Measurements from ENCODE around the gene FAM120A.
"Not testable (repeated sequence)": the region's sequence is repeated elsewhere in the genome, so short reads cannot be mapped to it uniquely, and the experiment has no call there.

Gene FAM120A

GRCh38 chr9:93493949-93494348, 42.5 kb downstream of the FAM120A start:
- intact Hi-C loops (cut with DNase I), result no loop called here
- no peak for DNase-seq

GRCh38 chr9:93496285-93496684, 44.8 kb downstream of the FAM120A start:
- intact Hi-C loops (cut with DNase I), result no loop called here
- no peak for DNase-seq

- intact Hi-C loops (cut with DNase I), result no loop called here
- DNase-seq, result no peak
Measured at GRCh38 chr9:93500571-93501298, 49.2 kb downstream of the FAM120A start.

DNA sequence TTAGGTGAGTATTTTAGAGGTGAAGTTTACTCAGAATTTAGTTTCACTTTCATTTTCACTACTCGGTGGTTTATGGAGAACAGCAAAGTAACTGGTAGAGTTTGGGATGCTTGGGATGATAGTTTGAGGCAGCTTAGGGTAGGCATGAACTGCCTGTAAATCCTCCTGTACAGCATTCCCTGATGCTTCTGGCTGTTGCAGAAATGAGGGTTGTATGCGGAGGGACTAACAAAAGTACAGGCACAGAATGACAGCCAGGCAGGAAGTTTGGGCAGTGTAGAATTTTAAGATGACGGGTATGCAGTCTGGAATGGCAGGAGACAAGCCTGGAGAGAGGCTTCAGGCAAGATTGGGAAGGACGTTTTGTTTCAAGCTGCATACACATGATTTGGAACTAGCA, 49.9 kb downstream of the FAM120A start:
- DNase-seq, result no peak
- intact Hi-C loops (cut with DNase I), result no loop called here

DNA sequence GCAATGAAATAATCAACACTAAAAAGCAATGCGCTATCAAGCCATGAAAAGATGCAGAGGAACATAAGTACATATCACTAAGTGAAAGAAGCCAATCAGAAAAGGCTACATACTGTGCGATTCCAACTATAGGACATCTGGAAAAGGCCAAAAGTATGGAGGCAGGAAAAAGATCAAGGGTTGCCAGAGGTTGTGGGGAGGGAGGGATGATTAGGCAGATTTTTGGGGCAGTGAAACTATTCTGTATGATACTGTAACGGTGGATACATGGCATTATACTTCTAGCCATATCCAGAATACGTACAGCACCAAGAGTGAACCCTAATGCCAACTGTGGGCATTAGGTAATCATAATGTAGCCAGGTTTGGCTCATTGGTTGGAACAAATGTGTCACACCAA, 51.9 kb downstream of the FAM120A start:
- intact Hi-C loops (cut with DNase I), result no loop called here
- no peak for DNase-seq

DNA sequence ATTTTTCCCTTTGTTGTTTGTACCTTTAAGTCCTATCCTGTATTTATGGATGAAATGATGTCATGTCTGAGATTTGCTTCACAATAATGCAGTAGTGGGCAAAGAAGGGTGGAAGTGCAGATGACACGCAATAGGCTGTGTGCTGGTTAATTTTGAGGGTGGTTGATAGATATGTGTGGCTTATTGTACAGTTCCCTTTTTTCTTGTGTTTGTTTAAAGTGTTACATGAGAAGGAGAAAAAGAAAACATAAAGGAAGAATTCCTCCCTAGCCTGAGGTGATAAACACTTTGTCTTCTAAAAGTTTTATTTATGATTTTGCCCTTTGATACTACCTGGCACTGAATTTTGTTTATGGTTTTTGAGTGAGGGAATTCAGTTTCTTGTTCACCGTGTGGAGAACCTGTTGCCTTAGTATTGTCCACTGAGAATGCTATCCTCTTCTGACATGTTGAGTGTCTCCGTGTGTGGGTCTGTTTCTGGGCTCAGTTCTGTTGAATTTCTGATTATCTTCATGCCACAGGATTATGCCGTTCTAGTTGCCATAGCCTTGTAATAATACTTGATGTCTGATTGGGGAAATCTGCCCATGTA, 54.2 kb downstream of the FAM120A start:
- intact Hi-C loops (cut with DNase I), result no loop called here
- DNase-seq, result no peak

- no peak for DNase-seq
- intact Hi-C loops (cut with DNase I), result no loop called here
Measured at GRCh38 chr9:93507768-93508167, 56.3 kb downstream of the FAM120A start.

- intact Hi-C loops (cut with DNase I), result no loop called here
- no peak for DNase-seq
Measured at GRCh38 chr9:93508207-93508606, 56.7 kb downstream of the FAM120A start.

DNA sequence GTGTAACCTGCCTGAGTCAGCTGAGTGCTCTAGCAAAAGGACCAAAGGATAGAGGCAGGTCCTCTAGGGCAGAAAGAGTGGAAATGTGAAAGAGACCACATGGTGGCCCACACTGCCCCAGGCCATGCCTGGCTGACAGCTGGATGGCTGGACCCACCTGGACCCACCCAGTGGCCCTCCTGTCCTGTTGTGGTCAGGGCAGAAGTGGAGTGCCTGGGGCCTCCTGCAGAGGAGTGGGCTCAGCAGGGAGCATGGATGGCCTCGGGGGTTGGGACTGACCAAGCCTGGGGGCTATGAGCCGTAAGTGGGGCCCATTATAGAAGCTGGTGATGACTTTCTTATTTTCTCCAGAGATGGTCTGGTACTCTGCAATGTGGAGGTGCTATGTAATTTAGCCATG, 57.6 kb downstream of the FAM120A start:
- intact Hi-C loops (cut with DNase I), result no loop called here

DNA sequence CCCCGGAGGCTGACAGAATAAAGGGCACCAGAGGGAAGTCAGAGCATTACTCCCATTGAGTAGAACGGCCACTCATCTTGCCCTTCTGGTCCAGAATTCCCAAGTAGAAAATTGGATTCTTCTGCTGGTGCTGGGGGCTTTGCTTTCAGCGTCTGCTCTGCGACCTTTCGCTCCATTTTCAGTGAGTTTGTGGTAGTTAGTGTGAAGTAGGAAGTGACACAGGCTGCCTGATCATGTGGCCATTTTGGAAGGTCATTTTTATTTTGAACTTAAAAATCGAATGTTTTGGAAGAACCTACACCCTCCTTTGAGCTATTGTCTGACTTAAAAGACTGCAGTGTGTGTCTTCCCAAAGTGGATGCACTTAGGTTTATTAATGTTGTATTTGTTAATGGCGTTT, 58.6 kb downstream of the FAM120A start:
- no peak for DNase-seq
- intact Hi-C loops (cut with DNase I), result no loop called here

More for the DNA sequence above, 57.6 kb downstream of the FAM120A start:
- no peak for DNase-seq

DNA sequence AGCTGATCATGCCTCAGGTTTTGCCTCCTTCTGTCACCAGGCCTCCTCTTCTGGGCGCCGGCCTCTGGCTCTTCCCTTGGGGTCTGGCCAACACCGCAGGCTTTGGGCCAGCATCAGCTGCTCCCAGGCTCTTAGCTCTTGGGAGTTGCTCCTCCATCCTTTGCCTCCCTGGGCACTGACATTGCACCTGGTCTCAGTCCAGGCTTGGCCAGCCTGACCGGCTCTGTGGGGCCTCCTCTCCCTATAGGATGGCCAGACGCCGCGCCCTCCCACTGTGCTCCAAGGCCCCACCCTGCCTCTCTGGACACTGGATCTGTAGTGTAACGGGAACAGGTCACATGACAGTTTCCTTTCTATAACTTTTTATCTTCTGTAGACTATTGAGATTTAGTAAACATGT, 59.7 kb downstream of the FAM120A start:
- intact Hi-C loops (cut with DNase I), result not testable (repeated sequence)

DNA sequence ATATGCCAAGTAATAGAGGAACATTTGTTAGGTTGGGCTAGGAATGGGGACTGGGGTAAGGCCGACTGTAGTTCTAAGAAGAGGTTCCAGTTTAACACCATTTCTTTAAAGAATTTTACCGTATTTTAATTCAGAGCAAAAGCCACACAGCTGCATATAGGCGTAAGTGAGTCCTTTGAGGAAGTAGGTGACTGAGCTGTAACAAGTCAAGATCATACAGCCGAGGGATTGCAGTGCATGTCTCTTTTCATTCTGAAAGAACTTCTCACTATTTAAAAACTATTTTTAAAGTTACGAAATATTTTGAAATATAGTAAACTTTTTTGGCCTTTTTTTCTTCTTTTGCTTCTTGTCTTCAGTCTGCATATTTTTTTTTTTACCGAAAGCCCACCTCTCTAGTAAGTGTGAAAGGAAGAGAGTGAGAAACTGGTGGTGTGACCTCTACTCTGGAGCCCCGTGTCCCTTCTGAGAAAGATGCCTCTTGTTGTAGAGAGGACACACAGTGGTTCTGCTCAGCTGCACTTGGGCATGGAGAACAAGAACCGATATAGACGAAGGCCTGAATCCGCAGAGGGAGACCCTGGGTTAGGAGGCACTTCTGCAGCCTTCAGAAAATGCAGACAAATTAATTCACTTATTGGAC, 60.8 kb downstream of the FAM120A start:
- DNase-seq; intact Hi-C loops (cut with DNase I): not testable (repeated sequence)

More for the DNA sequence above, 59.7 kb downstream of the FAM120A start:
- peak in 41 of 42 donors; percentile 17 to 78 (median 54) for DNase-seq

DNA sequence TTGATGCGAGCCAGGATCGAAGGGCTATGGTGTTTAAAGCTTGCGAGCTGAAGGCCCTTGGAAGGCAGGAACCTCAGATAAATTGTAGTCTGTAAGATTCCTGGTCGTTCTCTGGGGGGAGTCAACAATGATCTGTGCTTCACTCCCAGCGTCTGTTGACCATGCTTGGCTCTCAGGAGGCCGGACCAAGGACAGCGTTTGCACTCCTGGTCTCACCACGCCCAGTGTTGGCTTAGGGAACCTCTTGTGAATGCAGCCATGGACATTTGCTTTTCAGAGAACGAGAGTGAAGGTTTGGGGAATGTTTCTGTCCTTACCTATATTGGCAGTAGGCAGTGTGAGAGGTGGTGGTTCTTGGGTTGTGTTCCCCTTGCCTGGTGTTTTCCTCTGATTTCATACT, 62.1 kb downstream of the FAM120A start:
- intact Hi-C loops (cut with DNase I), result no loop called here

GRCh38 chr9:93517331-93517730, 65.8 kb downstream of the FAM120A start:
- DNase-seq, result no peak
- intact Hi-C loops (cut with DNase I), result no loop called here

More for the DNA sequence above, 62.1 kb downstream of the FAM120A start:
- no peak for DNase-seq

DNA sequence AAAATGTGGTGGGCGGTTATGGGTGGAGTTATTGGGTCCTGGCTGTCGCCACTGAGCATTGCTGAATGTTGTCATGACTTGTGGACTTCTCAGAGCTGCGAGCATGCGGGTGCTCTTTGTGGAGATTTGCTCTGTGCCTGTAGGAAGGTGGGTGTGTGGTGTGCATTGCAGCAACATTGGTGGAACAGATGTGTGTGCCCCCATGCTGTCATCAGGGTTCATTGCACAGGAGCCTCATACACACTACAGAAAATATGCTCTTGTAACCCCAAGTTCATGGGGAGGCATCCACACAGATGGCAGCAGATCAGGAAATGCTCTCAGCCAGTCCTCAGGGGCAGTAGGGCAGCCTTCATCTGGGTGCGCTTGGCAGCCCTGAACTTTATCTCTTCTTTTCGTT, 69.0 kb downstream of the FAM120A start:
- no peak for DNase-seq
- intact Hi-C loops (cut with DNase I), result no loop called here

DNA sequence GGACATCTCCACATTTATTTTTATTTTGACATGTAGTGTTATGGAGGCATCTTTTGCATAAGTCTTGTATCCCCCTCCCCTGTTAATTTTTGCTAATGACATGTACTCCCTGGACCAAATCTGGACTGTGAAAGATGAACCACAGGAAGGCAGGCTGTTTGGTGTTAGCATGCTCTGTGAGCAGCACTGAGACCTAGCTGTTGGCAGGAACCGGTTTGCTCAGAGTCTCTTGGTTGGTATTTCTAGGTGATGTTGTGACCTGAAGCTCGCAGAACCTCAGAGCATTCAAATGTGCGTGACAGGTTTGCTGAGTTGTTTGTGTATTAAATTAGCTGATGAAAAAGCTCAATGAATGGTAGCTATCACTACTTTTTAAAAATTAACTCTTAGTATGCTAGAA, 71.3 kb downstream of the FAM120A start:
- intact Hi-C loops (cut with DNase I), result no loop called here
- DNase-seq, result no peak

GRCh38 chr9:93523518-93524144, 72.1 kb downstream of the FAM120A start:
- intact Hi-C loops (cut with DNase I), result no loop called here
- no peak for DNase-seq

DNA sequence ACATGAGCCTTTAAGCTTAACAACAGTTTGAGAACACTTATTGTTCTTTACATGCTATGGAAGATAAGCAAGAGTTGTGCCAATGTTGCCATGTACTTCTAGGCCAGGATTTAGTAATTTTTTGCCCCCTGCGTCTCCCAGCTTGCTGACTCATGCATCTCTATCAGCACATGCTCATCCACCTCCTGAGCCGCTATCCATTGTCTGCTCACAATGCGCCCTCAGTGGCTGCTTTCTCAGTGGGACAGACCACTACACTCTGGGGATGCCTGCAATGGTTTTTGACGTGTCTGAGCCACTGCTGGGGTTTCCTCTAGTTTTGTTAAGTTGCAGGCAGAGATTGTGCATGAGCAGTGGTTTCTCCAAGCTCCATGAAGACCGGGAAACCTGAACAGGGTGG, 74.0 kb downstream of the FAM120A start:
- DNase-seq, result peak in 34 of 42 donors; percentile 11 to 78 (median 44)
- intact Hi-C loops (cut with DNase I), result no loop called here

DNA sequence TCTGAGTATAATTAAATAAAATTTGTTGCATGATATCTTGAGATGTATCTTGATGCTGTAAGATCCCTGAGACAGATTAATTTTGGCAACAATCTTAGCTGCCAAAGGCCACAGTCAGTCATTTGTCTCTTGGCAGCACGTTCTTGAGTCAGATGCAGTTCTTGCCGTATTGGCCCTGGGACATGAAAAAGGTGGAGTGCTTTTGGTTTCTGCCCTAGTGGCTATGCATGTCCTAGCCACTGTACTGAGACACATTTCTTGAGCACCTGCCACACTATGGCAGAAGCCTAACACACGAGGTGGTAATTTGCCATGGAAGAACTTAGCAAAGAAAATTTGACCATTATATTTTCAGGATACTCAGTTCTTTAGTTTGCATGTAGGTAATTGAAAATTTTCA, 79.9 kb downstream of the FAM120A start:
- no peak for DNase-seq

GRCh38 chr9:93532141-93532540, 80.7 kb downstream of the FAM120A start:
- DNase-seq, result no peak
- intact Hi-C loops (cut with DNase I), result no loop called here

More for the DNA sequence above, 79.9 kb downstream of the FAM120A start:
- intact Hi-C loops (cut with DNase I), result no loop called here
